Measurements from ENCODE around the gene DOK3.

Gene DOK3

GRCh38 chr5:177512736-177513380 lies 3.2 kb upstream of the DOK3 start:
- TF ChIP-seq CTCF (IDR thresholded peaks at IDR 0.05; ENCODE audit: low read depth, low read length) = no peak
- no peak for DNase-seq (ENCODE audit: extremely low read depth, low read depth)

- no peak for TF ChIP-seq CTCF (IDR thresholded peaks at IDR 0.05; ENCODE audit: low read depth, low read length)
- DNase-seq (ENCODE audit: extremely low read depth, low read depth) = no peak
Measured at GRCh38 chr5:177511796-177512675, 2.4 kb upstream of the DOK3 start.

- no peak for DNase-seq (ENCODE audit: extremely low read depth, low read depth)
- no peak for TF ChIP-seq CTCF (IDR thresholded peaks at IDR 0.05; ENCODE audit: low read depth, low read length)
Measured at GRCh38 chr5:177511181-177511580, 1.6 kb upstream of the DOK3 start.

GRCh38 chr5:177510567-177511053 lies 984 bp upstream of the DOK3 start:
- TF ChIP-seq CTCF (IDR thresholded peaks at IDR 0.05; ENCODE audit: low read depth, low read length) = no peak
- no peak for DNase-seq (ENCODE audit: extremely low read depth, low read depth)

- TF ChIP-seq CTCF (IDR thresholded peaks at IDR 0.05; ENCODE audit: low read depth, low read length) = no peak
- DNase-seq (ENCODE audit: extremely low read depth, low read depth) = no peak
Measured at GRCh38 chr5:177509991-177510566, 453 bp upstream of the DOK3 start.

- DNase-seq (ENCODE audit: extremely low read depth, low read depth) = no peak
- no peak for TF ChIP-seq CTCF (IDR thresholded peaks at IDR 0.05; ENCODE audit: low read depth, low read length)
Measured at GRCh38 chr5:177508837-177509236, 789 bp downstream of the DOK3 start.

- DNase-seq (ENCODE audit: extremely low read depth, low read depth) = no peak
- TF ChIP-seq CTCF (IDR thresholded peaks at IDR 0.05; ENCODE audit: low read depth, low read length) = no peak
Measured at GRCh38 chr5:177508221-177508611, 1.4 kb downstream of the DOK3 start.
